ENCODE measurements around the gene FAM163B.

The FAM163B gene

GRCh38 chr9:133615606-133616188 is 6.5 kb upstream of the FAM163B start:
- no peak for DNase-seq

DNA sequence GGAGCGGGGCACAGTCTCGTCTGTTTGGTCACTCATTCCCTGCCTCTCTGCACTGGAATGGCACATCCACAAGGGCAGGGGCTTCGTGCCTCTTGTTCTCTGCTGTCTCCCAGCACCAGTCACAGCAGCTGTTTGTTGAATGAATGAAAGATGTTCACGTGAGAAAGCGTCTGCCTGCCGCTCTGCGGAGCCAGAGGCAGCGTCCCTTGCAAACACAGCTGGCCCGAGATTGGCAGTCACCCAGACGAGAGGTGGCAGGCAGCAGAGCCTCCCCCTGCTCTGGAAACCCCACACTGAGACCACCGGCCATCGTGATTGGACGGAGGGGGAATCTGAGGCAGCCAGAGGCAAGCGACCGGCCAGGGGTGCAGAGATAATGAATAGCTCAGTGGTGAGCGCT is 6.0 kb upstream of the FAM163B start:
- peak; percentile 53 for DNase-seq

- no peak for DNase-seq
Measured at GRCh38 chr9:133614678-133615077, 5.5 kb upstream of the FAM163B start.

DNA sequence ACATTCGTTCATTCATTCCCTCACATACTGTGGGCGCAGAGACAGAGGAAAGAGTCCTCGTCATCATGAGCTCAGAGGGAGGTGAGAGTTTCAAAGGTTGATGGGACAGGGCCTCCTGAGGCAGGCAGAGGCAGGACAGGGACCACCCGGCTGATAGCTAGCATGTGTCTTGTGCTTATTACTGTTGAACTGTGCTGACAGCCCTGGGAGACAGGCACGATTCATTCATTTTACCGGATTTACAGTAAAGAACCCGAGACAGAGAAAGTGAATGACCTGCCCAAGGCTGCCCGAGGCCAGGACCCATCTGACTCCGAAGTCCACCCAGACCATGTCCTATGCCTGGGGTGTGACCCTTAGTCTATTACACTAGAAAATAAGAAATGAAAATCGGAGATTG is 4.9 kb upstream of the FAM163B start:
- no peak for DNase-seq

DNA sequence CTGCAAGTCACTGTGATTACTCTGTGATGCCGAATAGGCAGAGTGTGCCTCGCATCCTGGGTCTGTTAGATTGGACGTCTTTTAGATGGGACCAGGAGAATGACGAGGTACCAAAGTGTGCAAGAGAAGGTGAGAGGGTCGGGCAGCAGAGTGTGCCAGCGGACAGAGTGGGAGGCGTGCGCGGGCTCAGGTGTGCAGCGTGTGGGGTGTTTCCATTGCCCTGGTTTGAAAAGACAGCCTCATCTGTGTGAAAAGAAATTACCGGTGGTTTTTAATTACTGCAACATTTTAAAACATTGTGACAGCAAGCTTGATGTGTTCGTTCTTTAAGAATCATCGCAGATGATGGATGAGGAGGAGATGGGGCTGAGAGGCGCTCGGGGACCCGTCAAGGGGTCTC is 4.2 kb upstream of the FAM163B start:
- DNase-seq, result no peak

DNA sequence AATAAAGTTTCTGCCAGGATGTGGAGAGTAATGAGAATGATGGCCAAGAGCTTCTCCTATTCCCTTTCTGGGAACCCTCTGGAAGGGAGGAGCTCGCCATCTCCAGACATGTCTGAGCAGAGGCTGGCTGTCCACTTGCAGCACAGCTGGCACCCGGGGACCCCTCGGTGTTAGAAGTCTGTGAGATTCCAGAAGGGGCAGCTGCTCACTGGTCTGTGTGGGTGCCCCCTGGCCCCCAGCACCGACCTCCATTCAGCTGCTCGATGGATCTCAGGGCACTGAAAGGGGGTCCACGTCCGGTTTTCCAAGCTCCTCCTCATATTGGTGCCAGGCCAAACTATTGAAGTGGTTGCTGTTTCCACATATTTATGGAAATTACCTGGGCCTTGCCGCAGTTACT is 3.6 kb upstream of the FAM163B start:
- no peak for DNase-seq

DNA sequence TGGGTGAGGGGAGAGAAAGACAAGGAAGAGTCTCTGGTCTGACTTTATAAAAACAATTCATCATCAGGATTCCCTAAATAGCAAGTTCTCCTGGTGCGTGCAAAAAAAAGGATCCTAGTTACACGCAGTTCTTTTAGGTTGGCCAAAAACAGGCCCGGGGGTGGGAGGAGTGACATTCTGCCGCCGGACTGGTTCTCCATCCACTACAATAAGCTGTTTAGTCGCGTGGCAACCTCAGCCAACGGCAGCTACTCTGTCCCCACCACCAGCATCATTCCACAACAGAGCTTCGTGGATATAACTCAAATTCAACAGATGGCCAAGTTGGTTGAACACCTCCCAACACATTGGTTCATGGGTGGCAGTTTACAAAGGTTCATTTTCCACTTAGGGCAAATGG is 2.9 kb upstream of the FAM163B start:
- DNase-seq, result no peak

DNA sequence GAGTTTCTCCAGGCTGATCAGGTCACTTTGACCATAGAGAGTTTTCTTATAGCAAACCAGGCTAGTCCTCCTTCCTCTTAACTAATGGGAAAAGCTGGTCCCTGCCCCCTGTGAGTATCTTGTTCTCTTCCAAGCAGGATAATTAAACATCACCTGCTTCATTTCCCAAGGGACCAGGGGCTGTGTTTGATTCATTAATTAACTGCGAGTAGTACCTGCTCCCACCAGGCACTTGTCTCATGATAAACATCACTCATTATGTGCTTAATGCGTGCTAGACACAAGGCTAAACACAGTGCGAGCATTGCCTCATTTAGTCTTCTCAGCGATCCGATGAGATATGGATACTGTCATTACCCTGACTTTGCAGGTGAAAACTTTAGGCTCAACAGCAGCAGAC is 1.7 kb upstream of the FAM163B start:
- no peak for DNase-seq

DNA sequence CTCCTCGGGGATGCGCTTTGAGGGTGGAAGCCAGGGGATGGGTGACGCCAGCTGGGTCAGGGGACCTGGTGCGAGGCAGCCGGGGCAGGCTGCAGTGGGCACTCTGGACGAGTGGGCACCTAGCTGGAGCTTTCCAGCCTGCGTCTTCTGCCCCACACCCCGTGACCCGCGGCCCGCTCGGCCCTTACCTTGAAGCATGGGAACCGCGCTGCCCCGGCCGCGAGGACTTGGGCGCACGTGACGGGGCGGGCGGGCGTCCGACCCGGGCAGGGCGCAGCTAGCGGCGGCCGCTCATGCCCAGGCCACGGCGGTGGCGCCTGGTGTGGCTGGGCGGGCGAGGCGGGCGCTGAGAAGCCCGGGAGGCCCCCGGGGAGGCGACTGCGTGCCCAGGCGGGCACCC is 300 bp downstream of the FAM163B start:
- no peak for DNase-seq

DNA sequence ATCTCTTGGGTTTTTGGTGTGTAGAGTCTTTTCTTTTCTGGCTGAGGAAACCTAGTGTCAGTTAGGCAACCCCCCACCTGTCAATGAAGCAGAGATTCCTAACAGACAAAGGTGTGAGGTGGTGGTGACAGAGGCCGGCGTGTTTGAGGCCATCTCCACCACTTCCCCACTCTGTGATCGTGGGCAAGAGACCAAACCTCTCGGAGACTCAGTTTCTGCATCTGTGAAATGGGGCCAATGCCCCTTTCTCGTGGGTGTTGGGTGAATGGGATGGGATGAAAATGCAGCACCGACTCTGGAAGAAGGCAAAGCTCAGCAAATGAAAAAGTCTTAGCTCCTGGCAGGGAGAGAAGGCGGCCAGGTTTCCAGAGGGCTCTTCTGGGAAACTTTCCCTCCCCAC is 807 bp downstream of the FAM163B start:
- no peak for DNase-seq

DNA sequence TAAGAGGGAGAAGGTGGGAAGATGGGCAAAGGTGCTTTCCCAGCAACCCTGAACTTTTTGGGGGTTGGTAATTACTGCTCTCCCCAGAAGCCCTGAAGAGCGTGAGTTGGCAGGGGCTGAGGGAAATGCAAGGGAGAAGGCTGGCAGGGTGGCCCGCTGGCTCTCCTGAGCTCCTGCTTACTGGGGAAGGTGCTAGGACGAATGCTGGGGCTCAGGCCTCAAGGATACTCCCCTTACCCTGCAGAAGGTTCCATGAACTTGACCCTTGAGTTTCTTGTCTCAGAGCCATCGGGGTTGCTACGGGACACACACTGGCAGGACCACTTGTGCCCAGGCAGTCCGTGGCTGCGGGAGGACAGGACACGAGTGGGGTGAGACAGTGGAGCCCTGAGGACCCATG is 1.2 kb downstream of the FAM163B start:
- DNase-seq, result no peak

DNA sequence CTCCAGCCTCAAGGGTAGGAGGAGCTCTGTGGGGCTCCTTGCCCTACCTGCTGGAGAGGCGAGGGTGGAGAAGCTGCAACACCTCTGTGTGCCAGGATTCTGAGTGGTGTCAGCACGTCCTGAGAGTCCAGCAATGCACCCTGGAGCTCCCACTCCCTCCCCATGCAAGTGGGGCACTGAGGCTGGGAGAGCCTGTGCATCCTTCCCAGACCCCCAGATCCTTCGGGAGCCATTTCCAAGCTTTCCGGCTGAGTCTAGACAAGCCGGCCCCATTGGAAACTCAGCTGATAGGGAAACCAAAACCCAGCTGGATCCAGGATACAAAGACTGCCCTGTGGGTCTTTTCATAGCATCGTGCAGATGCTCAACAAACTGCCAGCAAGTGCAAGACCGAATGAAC is 1.8 kb downstream of the FAM163B start:
- no peak for DNase-seq

GRCh38 chr9:133606708-133607025 is 2.5 kb downstream of the FAM163B start:
- DNase-seq, result no peak

- no peak for DNase-seq
Measured at GRCh38 chr9:133605856-133606707, 3.1 kb downstream of the FAM163B start.

DNA sequence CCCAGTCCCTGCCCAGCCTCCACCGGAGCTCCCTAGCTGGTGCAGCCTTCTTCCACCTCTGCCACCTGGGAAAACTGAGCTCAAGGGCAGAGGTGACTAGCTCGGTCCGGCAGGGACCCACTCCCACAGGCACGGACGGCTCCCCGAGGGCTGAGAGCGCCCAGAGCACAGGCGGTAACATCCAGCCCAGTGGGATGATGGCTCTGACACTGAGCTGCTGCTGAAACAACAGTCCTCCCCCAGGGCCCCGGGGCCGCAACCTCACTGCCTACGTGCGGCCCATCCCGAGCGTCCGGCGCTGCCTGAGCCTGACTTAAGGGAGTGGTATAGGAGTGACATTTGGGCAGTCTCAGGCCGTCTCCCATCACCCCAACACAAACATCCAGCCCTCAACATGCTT is 3.7 kb downstream of the FAM163B start:
- no peak for DNase-seq

DNA sequence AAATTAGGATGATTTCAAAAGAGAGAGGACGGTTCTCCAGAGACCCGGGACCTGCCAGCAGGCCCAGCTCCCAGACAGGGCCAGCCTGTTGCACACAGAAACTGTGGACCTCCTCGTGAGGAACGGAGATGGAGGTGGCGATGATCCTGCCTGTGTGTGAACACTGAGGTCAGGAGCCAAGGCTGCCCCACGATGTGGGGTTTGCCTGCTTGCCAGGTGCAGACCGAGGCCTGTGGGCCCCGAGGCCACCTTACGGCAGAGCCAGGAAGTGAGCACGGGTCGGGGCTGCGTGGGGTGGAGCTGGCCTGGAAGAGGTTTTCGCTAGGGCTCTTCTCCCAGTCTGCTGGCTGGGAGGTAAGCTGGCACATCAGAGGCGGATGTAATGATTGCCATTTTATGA is 4.3 kb downstream of the FAM163B start:
- no peak for DNase-seq

DNA sequence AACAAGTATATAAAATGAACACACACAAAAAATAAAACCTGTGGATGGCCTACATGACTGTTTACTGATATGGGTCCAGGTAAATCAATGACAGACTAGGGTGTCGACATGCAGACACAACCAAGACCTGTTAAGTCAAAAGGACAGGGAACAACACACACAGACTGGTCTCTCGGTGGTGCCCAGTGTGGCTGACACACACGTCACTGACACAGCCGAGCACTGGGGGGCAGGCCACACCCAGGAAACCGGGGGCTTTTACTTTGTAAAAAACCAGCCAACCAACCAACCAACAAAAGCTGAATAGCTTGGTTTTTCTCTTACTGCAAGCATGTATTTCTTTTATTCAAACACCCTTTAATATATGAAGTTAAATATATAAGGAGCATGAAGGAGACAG is 5.0 kb downstream of the FAM163B start:
- DNase-seq, result no peak

DNA sequence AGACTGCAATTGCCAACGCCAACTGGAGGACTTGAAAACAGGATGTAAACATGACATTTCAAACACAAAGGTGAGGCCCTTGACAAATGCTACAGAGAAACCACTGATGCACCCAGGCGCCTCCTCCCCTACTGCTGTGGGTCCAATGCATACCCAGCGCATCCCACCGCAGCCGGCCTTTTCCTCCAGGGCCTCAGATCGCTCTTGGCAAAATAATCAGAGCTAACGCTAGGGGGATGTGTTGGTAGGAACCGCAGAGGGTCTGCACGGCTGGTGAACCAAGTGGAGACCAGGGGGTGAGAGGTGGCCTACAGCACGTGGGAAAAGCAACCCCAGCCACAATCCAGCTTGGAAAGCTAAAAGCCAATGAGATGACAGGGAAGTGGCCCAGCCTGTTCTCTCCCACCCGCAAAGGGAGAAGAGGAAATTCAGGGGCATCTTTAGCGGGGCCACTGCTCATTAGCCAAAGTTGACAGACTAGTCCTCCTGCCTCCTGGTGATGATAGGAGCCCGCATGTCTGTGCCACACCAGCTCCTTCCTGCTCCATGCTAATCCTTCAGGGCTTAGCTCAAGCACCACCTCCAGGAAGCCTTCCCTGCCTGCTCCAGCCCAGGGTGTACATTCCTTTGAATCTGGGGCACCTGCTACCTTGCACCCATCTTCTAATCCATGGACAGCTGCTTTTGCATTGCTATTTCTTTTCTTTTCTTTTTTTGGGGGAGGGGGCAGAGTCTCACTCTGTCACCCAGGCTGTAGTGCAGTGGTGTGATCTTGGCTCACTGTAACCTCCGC is 5.9 kb downstream of the FAM163B start:
- DNase-seq, result no peak

DNA sequence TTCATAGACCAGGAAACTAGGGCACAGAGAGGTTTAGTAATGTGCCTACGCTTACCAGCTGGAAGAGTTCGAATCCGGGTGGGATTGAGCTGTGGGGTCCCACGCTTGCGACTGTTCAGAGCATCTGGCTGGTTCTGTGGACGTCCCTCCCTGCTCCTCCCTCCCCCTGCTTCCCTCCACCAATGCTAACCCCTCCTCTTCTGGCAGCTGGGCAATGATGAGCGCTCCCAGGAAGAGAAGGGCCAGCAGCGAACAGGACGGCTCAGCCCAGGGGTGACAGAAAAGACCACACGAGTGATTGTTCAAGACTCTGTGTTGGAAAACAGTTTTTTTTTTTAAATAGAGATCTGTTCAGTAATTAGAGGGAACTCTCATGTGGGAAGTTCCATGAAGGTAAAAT is 6.9 kb downstream of the FAM163B start:
- DNase-seq, result peak; percentile 26

DNA sequence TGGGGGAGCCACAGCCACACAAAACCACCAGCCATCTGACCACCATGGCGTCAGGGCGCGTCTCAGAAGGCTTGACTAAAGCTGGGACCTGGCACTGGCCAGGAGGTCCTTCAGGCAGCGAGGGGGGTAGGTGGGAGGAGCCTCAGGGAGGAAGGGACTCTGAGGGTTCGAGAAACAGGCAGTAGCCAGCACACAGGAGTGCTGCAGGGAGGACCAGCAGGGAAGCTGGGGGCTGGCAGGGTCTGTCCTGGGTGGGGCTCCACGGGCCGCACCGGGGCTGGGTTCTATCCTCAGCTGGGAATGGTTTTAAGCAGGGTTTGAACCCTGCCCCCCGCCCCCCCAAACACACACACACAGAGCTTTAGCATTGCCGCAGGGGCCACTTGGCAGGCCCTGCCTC is 7.4 kb downstream of the FAM163B start:
- no peak for DNase-seq

- DNase-seq, result no peak
Measured at GRCh38 chr9:133600739-133601138, 8.4 kb downstream of the FAM163B start.

DNA sequence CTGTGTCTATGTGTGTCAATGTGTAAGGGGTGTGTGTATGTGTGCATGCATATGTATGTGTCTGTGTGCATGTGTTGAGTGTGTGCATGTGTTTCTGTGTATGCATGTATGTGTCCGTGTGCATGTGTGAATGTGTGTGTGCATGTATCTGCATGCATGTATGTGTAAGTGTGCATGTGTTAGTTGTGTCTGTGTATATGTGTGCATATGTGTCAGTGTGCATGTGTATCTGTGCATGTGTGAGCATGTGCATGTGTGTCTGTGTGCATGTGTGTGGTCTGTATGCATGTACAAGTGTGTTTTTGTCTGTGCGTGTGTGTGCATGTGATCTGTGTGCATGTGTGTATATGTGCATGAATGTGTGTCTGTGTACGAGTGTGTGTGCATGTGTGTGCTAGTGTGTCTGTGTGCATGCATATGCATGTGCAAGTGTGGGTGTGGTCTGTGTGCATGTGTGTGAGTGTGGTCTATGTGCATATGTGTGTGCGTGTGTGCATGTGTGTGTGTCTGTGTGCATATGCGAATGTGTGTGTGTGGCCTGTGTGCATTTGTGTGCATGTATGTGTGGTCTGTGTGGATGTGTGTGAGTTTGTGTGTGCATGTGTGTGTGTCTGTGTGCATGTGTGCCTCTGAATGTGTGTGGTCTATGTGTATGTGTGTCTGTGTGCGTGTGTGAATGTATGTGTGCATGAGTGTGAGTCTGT is 9.6 kb downstream of the FAM163B start:
- no peak for DNase-seq

DNA sequence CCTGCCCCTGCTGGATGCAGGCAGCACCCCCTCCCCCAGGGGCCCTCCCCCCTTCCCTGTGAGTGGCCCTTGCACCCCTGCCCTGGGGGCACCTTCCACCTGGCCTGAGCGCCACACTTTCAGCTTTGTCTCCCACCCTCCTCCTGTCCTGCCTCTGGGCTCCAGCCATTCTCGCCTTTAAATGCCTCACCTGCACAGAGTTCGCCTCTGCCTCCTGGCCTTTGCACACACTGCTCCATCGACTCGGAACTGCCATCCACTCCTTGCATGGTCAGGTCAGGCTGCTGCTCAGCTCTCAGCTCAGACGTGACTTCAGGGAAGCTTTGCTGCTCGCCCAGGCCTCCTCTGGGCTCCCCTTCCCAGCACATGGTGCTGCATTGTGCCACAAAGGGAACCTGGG is 10.2 kb downstream of the FAM163B start:
- no peak for DNase-seq
